GM23338 (cell line): ENCODE results near the gene BCL2. TPM values are rescaled to one million over a fixed set of nuclear protein-coding genes. Genes with fewer than 3 reads are reported as not detected.

Source experiments
- ATAC-seq: fragments of 200-7000 bp; cut with Tn5 transposase; 3 replicates; pipeline ENCODE4 v1.9.1; 2020
- DNase-seq: peaks from one replicate; pipeline ENCODE4 v3.0.0-alpha.2; 2015; ENCODE audit warnings: low spot score
- H2AFZ ChIP-seq: fragments of 200-600 bp; sonication (generic); 2 replicates; pipeline ENCODE4 v1.8.0; 2016; ENCODE audit warnings: antibody characterized with exemption, mild to moderate bottlenecking, moderate library complexity
- H3F3A ChIP-seq: fragments of 200-600 bp; sonication (generic); replicated peaks from 2 replicates; pipeline ENCODE4 v1.8.0; 2017; ENCODE audit warnings: antibody characterized with exemption, mixed run types, low read depth
- H3K27ac ChIP-seq: fragments of 200-600 bp; sonication (generic); 2 replicates; pipeline ENCODE4 v1.6.1; 2016; ENCODE audit warnings: low read depth
- H3K27me3 ChIP-seq: fragments of 200-600 bp; sonication (generic); 2 replicates; pipeline ENCODE4 v1.8.0; 2016; ENCODE audit warnings: mild to moderate bottlenecking, mixed run types, moderate library complexity; ENCODE audit not compliant: insufficient read depth
- H3K36me3 ChIP-seq: fragments of 200-600 bp; sonication (generic); 2 replicates; pipeline ENCODE4 v1.8.0; 2016; ENCODE audit warnings: mild to moderate bottlenecking; ENCODE audit not compliant: insufficient read depth
- H3K4me1 ChIP-seq: fragments of 200-600 bp; sonication (generic); 2 replicates; pipeline ENCODE4 v1.8.0; 2016; ENCODE audit warnings: mild to moderate bottlenecking, moderate library complexity; ENCODE audit not compliant: insufficient read depth
- H3K4me2 ChIP-seq: fragments of 200-600 bp; sonication (generic); 2 replicates; pipeline ENCODE4 v1.7.1; 2017; ENCODE audit warnings: mixed run types
- H3K4me3 ChIP-seq: fragments of 200-600 bp; sonication (generic); 2 replicates; pipeline ENCODE4 v1.6.1; 2016; ENCODE audit warnings: mixed run types
- H3K79me2 ChIP-seq: fragments of 200-600 bp; sonication (generic); replicated peaks from 2 replicates; pipeline ENCODE4 v1.8.0; 2017; ENCODE audit warnings: mild to moderate bottlenecking; ENCODE audit not compliant: insufficient read depth
- H3K9me2 ChIP-seq: fragments of 200-600 bp; sonication (generic); 2 replicates; pipeline ENCODE4 v1.8.0; 2017; ENCODE audit not compliant: insufficient read depth
- H4K20me1 ChIP-seq: fragments of 200-600 bp; sonication (generic); replicated peaks from 2 replicates; pipeline ENCODE4 v1.8.0; 2017; ENCODE audit warnings: mild to moderate bottlenecking; ENCODE audit not compliant: insufficient read depth
- H3K27ac Mint-ChIP-seq: 2 replicates; pipeline ENCODE4 v1.8.0; 2020; ENCODE audit warnings: inconsistent platforms, mild to moderate bottlenecking, moderate library complexity, mixed read lengths
- H3K27me3 Mint-ChIP-seq: 3 replicates; pipeline ENCODE4 v1.8.0; 2022; ENCODE audit warnings: low read depth, mild to moderate bottlenecking, moderate library complexity, mixed read lengths, inconsistent platforms; ENCODE audit not compliant: insufficient read depth, poor library complexity
- H3K36me3 Mint-ChIP-seq: 3 replicates; pipeline ENCODE4 v1.8.0; 2021; ENCODE audit warnings: low read depth, mild to moderate bottlenecking, inconsistent platforms, moderate library complexity, mixed read lengths
- H3K4me1 Mint-ChIP-seq: 3 replicates; pipeline ENCODE4 v1.8.0; 2020; ENCODE audit warnings: mild to moderate bottlenecking, inconsistent platforms, mixed read lengths
- H3K4me3 Mint-ChIP-seq: 3 replicates; pipeline ENCODE4 v1.8.0; 2021; ENCODE audit warnings: moderate library complexity, mild to moderate bottlenecking, inconsistent platforms, mixed read lengths
- H3K9me3 Mint-ChIP-seq: 3 replicates; pipeline ENCODE4 v1.8.0; 2020; ENCODE audit warnings: moderate library complexity, mild to moderate bottlenecking, inconsistent platforms, mixed read lengths
- ETS1 ChIP-seq: IDR thresholded peaks from 2 replicates; pipeline ENCODE4 v1.6.1; 2016; ENCODE audit warnings: antibody characterized with exemption
- EZH2phosphoT487 ChIP-seq: fragments of 200-600 bp; sonication (generic); IDR thresholded peaks from one replicate; pipeline ENCODE4 v1.8.1; 2018; ENCODE audit warnings: antibody characterized with exemption; ENCODE audit not compliant: unreplicated experiment
- JUNB ChIP-seq: IDR thresholded peaks from one replicate; pipeline ENCODE4 v1.6.1; 2016; ENCODE audit warnings: antibody characterized with exemption; ENCODE audit not compliant: unreplicated experiment
- REST ChIP-seq: IDR thresholded peaks from one replicate; pipeline ENCODE4 v1.6.1; 2018; ENCODE audit warnings: antibody characterized with exemption; ENCODE audit not compliant: unreplicated experiment
- polyA plus RNA-seq: library from polyadenylated mRNA; unstranded; fragments of >200 nt; fragmentation: Nextera tagmentation; extraction: Ambion mirVana; gene quantifications from 2 replicates; pipeline ENCODE4 v1.2.1, GENCODE V29; 2016
- total RNA-seq: library from RNA; depleted of rRNA; stranded (reverse); fragments of >200 nt; shearing (Covaris generic); gene quantifications from 2 replicates; pipeline ENCODE4 v1.2.3, GENCODE V29; 2014
- TF ChIP-seq, protein P1 (sequence below): fragments of 250-450 bp; sonication (Bioruptor Pico); IDR thresholded peaks from 2 replicates; pipeline ENCODE4 v1.5.0; 2020; ENCODE audit warnings: mild to moderate bottlenecking, moderate library complexity

BCL2 gene
- total and polyA plus RNA-seq, 2 experiments from 2014 or later, result 1.2 to 4.0 TPM

- TF ChIP-seq, protein P1, sequence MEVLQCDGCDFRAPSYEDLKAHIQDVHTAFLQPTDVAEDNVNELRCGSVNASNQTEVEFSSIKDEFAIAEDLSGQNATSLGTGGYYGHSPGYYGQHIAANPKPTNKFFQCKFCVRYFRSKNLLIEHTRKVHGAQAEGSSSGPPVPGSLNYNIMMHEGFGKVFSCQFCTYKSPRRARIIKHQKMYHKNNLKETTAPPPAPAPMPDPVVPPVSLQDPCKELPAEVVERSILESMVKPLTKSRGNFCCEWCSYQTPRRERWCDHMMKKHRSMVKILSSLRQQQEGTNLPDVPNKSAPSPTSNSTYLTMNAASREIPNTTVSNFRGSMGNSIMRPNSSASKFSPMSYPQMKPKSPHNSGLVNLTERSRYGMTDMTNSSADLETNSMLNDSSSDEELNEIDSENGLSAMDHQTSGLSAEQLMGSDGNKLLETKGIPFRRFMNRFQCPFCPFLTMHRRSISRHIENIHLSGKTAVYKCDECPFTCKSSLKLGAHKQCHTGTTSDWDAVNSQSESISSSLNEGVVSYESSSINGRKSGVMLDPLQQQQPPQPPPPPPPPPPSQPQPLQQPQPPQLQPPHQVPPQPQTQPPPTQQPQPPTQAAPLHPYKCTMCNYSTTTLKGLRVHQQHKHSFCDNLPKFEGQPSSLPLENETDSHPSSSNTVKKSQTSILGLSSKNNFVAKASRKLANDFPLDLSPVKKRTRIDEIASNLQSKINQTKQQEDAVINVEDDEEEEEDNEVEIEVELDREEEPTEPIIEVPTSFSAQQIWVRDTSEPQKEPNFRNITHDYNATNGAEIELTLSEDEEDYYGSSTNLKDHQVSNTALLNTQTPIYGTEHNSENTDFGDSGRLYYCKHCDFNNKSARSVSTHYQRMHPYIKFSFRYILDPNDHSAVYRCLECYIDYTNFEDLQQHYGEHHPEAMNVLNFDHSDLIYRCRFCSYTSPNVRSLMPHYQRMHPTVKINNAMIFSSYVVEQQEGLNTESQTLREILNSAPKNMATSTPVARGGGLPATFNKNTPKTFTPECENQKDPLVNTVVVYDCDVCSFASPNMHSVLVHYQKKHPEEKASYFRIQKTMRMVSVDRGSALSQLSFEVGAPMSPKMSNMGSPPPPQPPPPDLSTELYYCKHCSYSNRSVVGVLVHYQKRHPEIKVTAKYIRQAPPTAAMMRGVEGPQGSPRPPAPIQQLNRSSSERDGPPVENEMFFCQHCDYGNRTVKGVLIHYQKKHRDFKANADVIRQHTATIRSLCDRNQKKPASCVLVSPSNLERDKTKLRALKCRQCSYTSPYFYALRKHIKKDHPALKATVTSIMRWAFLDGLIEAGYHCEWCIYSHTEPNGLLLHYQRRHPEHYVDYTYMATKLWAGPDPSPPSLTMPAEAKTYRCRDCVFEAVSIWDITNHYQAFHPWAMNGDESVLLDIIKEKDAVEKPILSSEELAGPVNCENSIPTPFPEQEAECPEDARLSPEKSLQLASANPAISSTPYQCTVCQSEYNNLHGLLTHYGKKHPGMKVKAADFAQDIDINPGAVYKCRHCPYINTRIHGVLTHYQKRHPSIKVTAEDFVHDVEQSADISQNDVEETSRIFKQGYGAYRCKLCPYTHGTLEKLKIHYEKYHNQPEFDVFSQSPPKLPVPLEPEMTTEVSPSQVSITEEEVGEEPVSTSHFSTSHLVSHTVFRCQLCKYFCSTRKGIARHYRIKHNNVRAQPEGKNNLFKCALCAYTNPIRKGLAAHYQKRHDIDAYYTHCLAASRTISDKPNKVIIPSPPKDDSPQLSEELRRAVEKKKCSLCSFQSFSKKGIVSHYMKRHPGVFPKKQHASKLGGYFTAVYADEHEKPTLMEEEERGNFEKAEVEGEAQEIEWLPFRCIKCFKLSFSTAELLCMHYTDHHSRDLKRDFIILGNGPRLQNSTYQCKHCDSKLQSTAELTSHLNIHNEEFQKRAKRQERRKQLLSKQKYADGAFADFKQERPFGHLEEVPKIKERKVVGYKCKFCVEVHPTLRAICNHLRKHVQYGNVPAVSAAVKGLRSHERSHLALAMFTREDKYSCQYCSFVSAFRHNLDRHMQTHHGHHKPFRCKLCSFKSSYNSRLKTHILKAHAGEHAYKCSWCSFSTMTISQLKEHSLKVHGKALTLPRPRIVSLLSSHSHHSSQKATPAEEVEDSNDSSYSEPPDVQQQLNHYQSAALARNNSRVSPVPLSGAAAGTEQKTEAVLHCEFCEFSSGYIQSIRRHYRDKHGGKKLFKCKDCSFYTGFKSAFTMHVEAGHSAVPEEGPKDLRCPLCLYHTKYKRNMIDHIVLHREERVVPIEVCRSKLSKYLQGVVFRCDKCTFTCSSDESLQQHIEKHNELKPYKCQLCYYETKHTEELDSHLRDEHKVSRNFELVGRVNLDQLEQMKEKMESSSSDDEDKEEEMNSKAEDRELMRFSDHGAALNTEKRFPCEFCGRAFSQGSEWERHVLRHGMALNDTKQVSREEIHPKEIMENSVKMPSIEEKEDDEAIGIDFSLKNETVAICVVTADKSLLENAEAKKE, result no peak
- TF ChIP-seq EZH2phosphoT487, result no peak
Measured at GRCh38 chr18:63099848-63100629, 219.5 kb downstream of the BCL2 start (continued).

DNA sequence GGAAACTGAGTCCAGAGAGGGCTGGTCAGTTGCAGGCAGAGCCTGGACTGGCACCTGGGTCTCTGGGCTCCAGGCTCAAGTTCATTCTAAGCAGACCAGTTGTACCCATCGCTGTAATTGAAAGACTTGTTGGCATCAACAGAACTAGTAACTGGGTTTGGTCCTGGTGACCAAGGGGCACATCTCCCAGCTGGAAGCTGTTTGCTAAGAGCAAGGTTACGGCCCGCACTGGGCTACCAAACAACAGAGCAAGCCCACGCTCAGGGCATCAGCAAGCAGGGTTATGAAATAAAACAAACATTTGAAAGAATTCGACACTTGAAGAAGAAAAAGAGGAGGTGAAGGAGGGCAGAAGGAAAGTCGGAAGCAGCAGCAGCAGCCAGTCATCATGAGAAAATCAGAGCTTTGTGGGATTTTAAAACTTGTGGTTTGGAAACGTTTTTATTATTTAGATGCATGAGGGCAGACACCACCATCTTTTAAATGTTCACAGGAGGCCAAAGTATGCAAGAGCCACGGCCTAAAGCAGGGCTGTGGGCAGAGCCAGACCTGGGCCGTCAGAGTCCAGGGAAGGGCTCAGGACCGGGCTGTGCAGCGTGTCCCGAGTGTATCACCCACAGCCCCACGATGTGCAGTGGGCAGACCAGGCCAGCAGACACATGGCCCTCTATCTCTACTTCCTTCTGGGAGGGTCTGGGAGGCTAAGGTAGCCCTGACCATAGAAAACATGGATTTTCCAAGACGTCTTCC is 220.3 kb downstream of the BCL2 start:
- Histone ChIP-seq H3K4me2 (no peak overlapping the region), H4K20me1 (no peaks in the 10 kb centered on the region), H3K79me2 (no peaks in the 10 kb centered on the region), H3K27me3 (no peaks in the 10 kb centered on the region), H3K4me1 (no peaks in the 10 kb centered on the region), H3K36me3 (no peaks in the 10 kb centered on the region), H3K27ac (no peak overlapping the region), H3F3A (no peaks in the 10 kb centered on the region), H2AFZ (no peak overlapping the region), H3K9me2 (0 out of 2 replicates have a peak, but pooled peaks cover 4% of the 10 kb centered on the region), H3K4me3 (no peak overlapping the region)
- Mint-ChIP-seq H3K4me1 (peaks cover 8% of the 10 kb centered on the region), H3K27me3 (peaks cover 2% of the 10 kb centered on the region), H3K27ac (no peak overlapping the region), H3K4me3 (no peak overlapping the region), H3K9me3 (peaks cover 3% of the 10 kb centered on the region; the same call in 2 of the 3 replicates), H3K36me3 (peaks cover 4% of the 10 kb centered on the region; the same call in 2 of the 3 replicates)
- ATAC-seq, result no peak
- TF ChIP-seq REST (no peak), JUNB (no peak), ETS1 (no peak), EZH2phosphoT487 (no peak)
- DNase-seq, result no peak
